GM19193 (cell line): Measurements from ENCODE around the gene MT1A.

Source experiments
- POLR2A ChIP-seq: IDR thresholded peaks from 4 replicates; pipeline ENCODE4 v1.6.1; 2011; ENCODE audit not compliant: insufficient read depth, insufficient read length; ENCODE audit errors: extremely low read depth

The MT1A gene

DNA sequence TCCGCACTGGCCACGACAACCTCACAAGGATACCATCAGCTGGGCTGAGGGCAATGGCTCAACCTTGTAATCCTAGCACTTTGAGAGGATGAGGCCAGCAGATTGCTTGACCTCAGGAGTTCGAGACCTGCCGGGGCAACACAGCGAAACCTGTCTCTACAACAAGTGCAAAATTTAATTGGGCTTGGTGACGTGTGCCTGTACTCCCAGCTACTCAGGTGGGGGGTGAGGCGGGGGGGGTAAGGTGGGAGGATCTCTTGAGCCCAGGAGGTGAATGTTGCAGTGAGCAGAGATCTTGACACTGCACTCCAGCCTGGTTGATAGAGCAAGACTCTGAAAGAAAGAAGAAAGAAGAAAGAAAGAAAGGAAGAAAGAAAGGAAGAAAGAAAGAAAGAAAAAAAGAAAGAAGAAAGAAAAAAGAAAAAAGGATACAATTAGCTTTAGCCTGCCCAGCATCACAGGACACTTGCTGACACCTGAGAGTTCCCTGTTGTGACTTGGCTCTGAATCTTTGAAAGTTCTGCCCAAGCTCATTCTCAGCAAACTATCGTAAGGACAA, 18.0 kb upstream of the MT1A start:
- no peak for TF ChIP-seq POLR2A

- no peak for TF ChIP-seq POLR2A
These were observed 14.8 kb upstream of the MT1A start for GRCh38 chr16:56623637-56624036.

GRCh38 chr16:56625140-56625942, 13.1 kb upstream of the MT1A start, which contains the start of gene MT1E:
Gene MT1E (plus strand): TSS chr16:56625781. CDS start chr16:56625852, 71 bp downstream.
- TF ChIP-seq POLR2A = peak; percentile 49

DNA sequence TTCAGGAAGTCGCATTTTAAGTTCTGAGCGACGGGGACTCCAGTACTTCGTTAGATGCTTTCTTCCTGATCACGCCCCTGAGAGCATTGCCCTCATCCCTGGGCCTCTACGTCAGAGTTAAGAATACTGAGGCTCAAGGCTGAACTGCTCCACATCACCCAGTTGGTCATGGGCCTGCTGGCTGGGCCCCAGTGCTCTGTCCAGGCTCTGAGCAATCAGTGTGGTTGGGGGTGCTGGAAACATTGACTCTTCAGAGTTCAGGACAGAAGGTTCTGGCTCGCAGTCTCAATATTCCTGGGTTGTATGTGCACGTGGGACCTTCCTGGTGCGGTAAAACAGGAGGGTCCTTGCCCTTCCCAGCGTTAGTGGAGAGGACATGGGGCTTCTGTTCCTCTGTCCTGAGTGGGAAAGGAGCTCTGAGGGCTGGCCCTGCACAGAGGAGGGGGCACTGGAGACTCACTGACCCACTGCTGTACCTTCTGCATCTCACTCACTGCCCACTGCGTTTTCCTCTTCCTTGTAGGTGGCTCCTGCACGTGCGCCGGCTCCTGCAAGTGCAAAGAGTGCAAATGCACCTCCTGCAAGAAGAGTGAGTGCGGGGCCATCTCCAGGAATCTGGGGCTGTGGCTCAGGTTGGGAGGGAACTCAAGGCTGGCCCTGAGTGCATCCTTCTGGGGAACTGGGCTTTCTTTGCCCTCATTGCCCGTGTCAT, 12.4 kb upstream of the MT1A start:
- no peak for TF ChIP-seq POLR2A

DNA sequence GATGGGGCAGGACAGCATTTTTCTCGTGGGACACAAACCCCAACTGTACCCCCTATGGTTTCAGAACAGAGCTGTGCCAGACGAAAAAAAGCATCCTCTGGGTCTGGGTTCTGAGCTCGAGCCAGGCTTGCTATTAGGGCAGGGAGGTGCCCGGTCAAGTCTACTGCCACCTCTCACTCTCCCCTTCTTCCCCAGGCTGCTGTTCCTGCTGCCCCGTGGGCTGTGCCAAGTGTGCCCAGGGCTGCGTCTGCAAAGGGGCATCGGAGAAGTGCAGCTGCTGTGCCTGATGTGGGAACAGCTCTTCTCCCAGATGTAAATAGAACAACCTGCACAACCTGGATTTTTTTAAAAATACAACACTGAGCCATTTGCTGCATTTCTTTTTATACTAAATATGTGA, 11.8 kb upstream of the MT1A start:
- TF ChIP-seq POLR2A = no peak

DNA sequence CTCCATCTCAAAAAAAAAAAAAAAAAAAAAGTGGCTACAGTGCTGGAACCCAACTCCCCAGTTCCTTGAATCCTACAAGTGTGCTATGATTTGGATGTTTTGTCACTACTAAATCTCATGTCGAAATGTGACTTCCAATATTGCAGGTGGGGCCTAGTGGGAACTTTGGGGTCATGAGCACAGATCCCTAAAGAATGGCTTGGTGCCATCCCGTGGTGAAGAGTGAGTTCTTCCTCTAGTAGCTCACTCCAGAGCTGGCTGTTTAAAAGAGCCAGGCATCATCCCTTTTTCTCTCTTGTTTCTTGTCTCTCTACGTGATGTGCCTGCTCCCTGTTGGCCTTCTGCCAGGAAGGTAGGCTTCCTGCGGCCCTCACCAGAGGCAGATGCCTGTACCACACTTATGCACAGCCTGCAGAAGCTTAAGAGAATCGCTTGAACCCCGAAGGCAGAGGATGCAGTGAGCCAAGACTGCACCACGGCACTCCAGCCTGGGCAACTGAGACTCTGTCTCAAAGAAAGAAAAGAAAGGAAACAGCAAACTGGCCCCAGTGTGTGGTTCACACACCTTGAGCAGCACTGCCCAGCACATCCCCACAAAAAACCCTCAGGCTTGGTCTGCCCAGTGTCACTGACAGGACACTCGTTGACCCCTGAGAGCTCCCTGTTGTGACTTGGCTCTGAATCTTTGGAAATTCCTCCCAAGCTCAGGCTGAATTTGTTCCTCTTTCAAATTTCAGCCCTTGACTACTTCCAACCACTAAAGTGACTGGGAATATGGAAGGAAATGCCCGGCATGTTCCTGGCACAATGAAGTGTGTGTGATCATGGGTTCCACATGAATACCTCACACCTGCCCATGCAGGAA, 9.7 kb upstream of the MT1A start:
- no peak for TF ChIP-seq POLR2A

- no peak for TF ChIP-seq POLR2A
These were observed 8.9 kb upstream of the MT1A start for GRCh38 chr16:56629531-56629930.

GRCh38 chr16:56630134-56630533, 8.3 kb upstream of the MT1A start:
- no peak for TF ChIP-seq POLR2A

DNA sequence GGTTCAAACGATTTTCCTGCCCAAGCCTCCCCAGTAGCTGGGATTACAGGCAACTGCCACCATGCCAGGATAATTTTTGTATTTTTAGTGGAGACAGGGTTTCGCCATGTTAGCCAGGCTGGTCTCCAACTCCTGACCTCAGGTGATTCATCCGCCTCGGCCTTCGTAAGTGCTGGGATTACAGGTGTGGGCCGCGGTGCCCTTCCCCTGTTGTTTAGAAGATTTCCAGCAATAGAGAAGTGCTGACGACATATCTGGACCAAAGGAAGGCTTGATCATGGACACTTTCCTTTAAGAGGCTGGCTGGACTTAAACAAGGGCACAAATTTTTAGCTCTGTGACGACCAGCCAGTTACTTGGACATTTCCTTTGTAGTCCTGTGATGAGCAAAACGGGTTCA, 7.3 kb upstream of the MT1A start:
- no peak for TF ChIP-seq POLR2A

DNA sequence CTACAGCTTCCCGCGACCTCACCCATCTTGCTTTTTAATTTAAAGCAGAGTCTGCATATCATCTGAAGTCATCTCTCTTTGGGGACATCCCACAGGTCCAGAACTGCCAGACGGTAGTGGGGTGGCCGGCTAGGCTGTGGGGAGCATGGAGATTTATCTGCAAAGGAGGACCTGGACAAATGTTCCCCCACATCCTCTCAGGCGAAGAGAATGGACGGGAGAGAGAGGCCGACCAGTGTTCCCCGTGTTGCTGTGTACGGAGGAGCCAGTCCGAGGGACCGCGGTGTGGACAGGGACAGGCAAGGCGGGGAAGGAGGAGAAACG, 6.7 kb upstream of the MT1A start:
- no peak for TF ChIP-seq POLR2A

DNA sequence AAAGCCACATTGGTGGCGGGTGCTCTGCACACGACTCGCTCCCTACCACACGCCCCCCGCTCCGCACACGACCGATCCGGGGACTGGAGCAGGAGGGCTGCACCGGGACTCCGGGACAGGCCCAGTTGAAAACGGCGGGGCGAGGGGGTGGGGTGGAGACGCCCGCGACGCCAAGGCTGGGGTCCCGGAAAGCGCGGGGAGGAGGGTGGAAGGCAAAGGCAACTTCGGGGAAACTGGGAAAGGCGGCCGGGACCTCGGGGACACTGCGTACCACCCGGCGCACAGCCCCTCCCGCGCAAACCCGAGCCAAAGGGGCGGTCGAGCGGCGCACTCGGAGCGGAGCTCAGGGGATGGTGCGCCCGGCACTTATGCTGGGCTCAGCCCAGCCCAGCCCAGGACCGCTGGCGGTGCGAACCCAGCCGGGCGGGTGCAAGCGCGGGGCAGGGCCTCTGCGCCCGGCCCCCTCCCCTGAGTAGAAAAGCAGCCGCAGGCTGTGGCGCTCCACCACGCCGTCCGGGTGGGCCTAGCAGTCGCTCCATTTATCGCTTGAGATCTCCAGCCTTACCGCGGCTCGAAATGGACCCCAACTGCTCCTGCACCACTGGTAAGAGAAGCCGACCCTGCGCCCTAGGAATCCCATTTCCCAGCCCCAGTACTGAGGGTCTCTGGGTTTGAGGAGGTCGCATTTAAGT, 6.2 kb upstream of the MT1A start, which contains the start of gene MT1M:
MT1M (plus strand) TSS at position 504 of the 692 bp plus-strand sequence; CDS start at position 577, 73 bp downstream.
- no peak for TF ChIP-seq POLR2A

- TF ChIP-seq POLR2A = no peak
These were observed 5.6 kb upstream of the MT1A start for GRCh38 chr16:56632848-56633365.

- no peak for TF ChIP-seq POLR2A
These were observed 4.9 kb upstream of the MT1A start for GRCh38 chr16:56633535-56633934.
